Activated naive CD8-positive, alpha-beta T cell treated with anti-CD3 and anti-CD28 coated beads, Interleukin-2, amount 10 ng/mL, durations not matched to agents 7 days and 5 days (primary cell): ENCODE measurements around the gene ZMIZ1. TPM values are rescaled to one million over a fixed set of nuclear protein-coding genes. Genes with fewer than 3 reads are reported as not detected.

Experiments used
- ATAC-seq: fragments of 150-1000 bp; cut with Tn5 transposase; one replicate; pipeline ENCODE4 v1.10.0; 2021; ENCODE audit warnings: low read depth, moderate library complexity
- POLR2A ChIA-PET: fragments of 350-600 bp; sonication (Branson Sonifier 250); formaldehyde crosslinking; loops from one replicate; lab custom pipeline; 2021; ENCODE audit warnings: antibody characterized with exemption; lab: Charles Lee
- DNase-seq: peaks from one replicate; pipeline ENCODE4 v3.0.0; 2021
- H3K27ac Mint-ChIP-seq: one replicate; pipeline ENCODE4 v1.8.0; 2022; ENCODE audit warnings: mild to moderate bottlenecking, mixed read lengths
- H3K27me3 Mint-ChIP-seq: one replicate; pipeline ENCODE4 v1.8.0; 2022; ENCODE audit warnings: mild to moderate bottlenecking, moderate library complexity, mixed read lengths
- H3K36me3 Mint-ChIP-seq: one replicate; pipeline ENCODE4 v1.8.0; 2021; ENCODE audit warnings: mild to moderate bottlenecking, mixed read lengths
- H3K4me1 Mint-ChIP-seq: one replicate; pipeline ENCODE4 v1.8.0; 2021; ENCODE audit warnings: mixed read lengths
- H3K4me3 Mint-ChIP-seq: one replicate; pipeline ENCODE4 v1.8.0; 2022; ENCODE audit warnings: mild to moderate bottlenecking, moderate library complexity, mixed read lengths
- H3K9me3 Mint-ChIP-seq: one replicate; pipeline ENCODE4 v1.8.0; 2021; ENCODE audit warnings: mixed read lengths
- total RNA-seq, 2 experiments: library from RNA; stranded (reverse); gene quantifications; one replicate each; pipeline ENCODE4 v1.2.3, GENCODE V29; 2021

The ZMIZ1 gene
- total RNA-seq, 2 experiments from 2014 or later = 28.8 to 29.3 TPM

DNA sequence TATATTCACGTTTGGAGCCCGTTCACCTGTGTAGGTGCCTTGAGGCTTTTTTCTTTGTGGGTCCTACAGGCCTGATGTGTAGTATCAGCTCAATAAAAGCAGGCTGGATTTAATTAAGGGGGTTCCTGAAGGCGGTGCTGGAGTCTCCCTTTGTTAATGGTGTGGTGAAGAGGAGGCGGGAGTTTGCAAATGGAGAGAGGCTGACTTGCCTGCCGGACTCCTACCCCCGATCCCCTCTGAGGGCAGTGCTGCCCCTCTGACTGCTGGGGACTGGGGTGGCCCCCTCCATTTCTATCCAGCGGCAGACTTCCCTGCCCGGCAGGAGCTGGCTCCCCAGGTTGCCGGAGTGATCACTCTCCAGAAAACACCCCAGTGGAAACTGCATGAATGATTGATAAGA, 45.1 kb downstream of the ZMIZ1 start:
- ATAC-seq (no peak), DNase-seq (no peak)
- H3K27me3 Mint-ChIP-seq = no peaks in the 10 kb centered on the region
- H3K9me3 Mint-ChIP-seq = no peaks in the 10 kb centered on the region
- H3K27ac Mint-ChIP-seq = no peak overlapping the region
- POLR2A ChIA-PET = no interaction called here
- no peaks in the 10 kb centered on the region for H3K36me3 Mint-ChIP-seq
- H3K4me3 Mint-ChIP-seq = no peak overlapping the region
- peaks cover 27% of the 10 kb centered on the region for H3K4me1 Mint-ChIP-seq

DNA sequence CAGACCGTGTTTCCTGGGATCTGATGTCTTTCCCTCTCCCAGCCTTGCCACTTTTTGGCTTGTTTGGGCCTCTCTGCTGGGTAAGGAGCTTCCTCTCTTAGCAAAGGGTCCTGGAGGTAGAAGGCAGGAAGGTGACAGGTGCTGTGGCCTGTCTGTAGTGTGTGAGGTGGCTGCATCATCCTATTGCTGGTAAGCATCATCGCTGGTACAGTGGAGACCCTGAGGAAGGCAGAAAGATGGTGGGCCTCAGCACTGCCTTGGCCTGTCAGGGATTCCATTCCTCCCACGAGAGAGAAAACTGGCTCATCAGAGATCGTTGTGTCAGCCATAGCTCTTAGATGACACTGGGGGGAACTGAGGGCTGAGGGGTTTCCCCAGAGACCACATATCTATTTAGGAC, 46.5 kb downstream of the ZMIZ1 start:
- no peak overlapping the region for H3K27ac Mint-ChIP-seq
- H3K9me3 Mint-ChIP-seq = no peaks in the 10 kb centered on the region
- no peak overlapping the region for H3K4me3 Mint-ChIP-seq
- ATAC-seq = no peak
- DNase-seq = no peak
- H3K27me3 Mint-ChIP-seq = no peaks in the 10 kb centered on the region
- POLR2A ChIA-PET = no interaction called here
- H3K36me3 Mint-ChIP-seq = no peaks in the 10 kb centered on the region
- H3K4me1 Mint-ChIP-seq = peaks cover 27% of the 10 kb centered on the region

DNA sequence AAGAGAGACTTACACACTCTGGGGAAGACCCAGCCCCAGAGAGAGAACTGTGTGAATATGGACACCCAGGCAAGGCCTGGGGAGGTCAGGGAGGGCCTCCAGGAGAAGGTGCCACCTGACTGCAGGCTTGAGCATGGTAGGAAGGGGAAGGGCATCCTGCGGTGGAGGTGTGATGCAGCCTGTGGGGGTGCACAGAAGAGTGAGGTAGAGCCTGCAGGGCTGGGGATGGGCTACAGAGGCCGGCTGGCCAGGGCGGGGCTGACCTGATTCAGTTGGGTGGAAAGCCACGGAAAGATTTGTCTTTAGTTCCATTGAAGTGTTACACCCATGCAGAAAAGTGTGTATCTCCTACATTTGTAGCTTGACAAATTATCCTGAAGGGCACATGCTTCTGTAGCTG, 47.6 kb downstream of the ZMIZ1 start:
- DNase-seq = no peak
- Mint-ChIP-seq H3K9me3 (no peaks in the 10 kb centered on the region), H3K4me1 (peaks cover 31% of the 10 kb centered on the region), H3K27ac (no peak overlapping the region), H3K4me3 (no peak overlapping the region), H3K27me3 (no peaks in the 10 kb centered on the region), H3K36me3 (no peaks in the 10 kb centered on the region)
- ATAC-seq = peak; percentile 54
- POLR2A ChIA-PET = no interaction called here

DNA sequence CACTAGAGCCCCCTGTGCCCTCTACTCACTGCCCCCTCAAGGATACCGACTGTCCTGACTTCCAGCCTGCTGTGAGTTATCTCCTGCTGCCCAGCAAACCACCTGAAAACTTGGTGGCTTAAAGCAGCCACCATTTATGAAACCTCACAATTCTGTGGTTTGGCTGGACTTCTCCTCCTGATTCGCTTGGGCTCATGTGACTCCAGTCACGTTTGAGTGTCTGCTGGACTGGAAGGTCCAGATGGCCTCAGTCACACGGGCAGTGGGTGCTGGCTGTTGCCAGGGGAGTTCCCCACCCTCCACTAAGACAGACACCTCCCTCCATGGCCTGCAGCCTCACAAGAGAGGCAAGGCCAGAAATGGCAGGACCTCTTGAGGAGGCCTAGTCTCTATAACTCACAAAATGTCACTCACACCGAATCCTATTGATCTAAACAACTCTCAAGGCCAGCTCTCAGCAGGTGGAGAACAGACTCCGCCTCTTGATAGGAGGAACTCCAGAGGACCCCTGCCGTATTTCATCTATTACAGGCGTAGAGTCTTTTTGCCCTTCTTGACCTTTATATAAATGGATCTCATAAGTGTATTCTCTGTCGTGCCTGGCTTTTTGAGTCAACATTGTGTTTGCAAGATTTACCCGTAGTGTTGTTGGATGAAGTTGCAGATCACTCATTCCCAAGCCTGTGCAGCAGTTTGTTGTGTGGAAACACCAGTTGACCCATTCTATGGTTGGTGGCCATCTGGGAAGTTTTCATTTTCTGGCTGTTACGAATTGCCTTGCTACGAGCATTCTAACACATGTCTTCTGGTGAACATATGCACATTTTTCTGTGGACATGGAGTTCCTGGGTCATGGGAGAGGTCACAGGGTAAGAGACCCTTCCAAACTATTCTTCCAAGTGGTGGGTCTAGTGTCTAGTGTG, 48.3 kb downstream of the ZMIZ1 start:
- no peak overlapping the region for H3K4me3 Mint-ChIP-seq

DNA sequence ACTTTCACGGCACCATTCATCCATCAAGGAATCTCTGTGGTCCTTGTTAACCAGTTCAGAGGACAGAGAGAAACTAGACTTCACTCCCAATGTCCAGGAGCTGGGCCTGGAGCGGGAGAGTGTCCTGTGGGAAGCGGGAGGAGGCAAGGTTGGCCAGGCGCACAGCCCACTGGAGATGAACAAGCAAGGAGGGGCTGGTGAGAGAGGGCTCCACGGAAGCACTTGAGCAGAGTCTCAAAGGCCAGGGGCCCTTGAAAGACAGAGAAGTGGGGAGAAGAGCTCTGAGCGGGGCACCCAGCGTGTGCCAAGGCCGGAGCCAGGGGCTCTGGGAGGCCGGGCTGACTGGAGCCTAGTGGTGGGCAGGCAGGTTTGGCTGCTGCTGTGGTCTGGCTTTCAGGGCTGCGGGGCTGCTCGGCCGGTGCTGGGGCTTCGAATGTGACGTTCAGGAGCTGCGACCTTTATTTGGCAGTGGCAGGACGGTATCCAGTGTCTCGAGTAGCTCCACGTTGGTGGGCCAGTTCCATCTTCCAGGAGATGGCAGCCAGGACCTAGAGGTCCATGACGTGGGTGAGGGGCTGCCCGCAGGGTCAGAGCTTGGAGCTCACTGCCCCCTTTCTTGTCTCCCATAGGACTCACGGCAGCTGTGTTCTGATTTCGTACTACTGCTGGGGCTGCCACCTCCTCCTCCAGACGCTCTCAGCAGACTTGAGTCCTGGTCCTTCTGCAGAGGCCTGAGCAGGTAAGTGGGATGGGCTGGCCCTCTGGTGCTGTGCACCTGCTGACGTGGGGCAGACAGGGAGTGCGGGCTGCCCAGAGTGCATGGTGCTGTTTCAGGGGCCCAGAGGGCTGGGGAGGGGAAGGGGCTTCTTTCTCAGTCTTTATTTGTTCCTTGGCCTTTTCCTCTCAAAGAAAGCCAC, 49.8 kb downstream of the ZMIZ1 start:
- DNase-seq (no peak), ATAC-seq (no peak)
- peaks cover 31% of the 10 kb centered on the region for H3K4me1 Mint-ChIP-seq
- no peak overlapping the region for H3K27ac Mint-ChIP-seq
- no peaks in the 10 kb centered on the region for H3K9me3 Mint-ChIP-seq
- no peaks in the 10 kb centered on the region for H3K36me3 Mint-ChIP-seq
- H3K4me3 Mint-ChIP-seq = no peak overlapping the region
- H3K27me3 Mint-ChIP-seq = no peaks in the 10 kb centered on the region
- POLR2A ChIA-PET = no interaction called here

More for the DNA sequence above, 48.3 kb downstream of the ZMIZ1 start:
- Mint-ChIP-seq H3K27me3 (no peaks in the 10 kb centered on the region), H3K36me3 (no peaks in the 10 kb centered on the region), H3K4me1 (peaks cover 31% of the 10 kb centered on the region), H3K9me3 (no peaks in the 10 kb centered on the region), H3K27ac (no peak overlapping the region)
- ATAC-seq (no peak), DNase-seq (no peak)
- POLR2A ChIA-PET = no interaction called here

DNA sequence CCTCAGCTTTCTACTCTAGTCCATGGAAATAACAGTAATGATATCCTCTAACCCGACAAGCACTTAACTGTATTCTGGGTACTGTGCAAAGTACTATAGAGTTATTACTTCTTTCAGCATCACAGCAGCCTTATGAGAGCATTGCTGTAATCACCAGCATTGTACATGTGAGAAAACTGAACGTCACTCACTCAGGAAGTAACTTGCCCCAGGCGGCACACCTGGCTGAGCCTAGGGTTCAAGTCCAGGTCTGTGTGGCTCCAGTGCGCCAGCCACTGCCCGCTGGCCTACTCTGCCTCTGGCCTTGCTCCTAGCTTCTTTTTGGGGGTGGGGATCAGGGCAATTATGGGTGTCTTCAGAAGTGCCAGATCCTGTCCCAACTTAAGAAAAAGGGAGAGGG, 50.5 kb downstream of the ZMIZ1 start:
- POLR2A ChIA-PET = no interaction called here
- ATAC-seq (no peak), DNase-seq (no peak)
- Mint-ChIP-seq H3K27ac (no peak overlapping the region), H3K36me3 (no peaks in the 10 kb centered on the region), H3K9me3 (no peaks in the 10 kb centered on the region), H3K4me3 (no peak overlapping the region), H3K4me1 (peaks cover 29% of the 10 kb centered on the region), H3K27me3 (no peaks in the 10 kb centered on the region)

DNA sequence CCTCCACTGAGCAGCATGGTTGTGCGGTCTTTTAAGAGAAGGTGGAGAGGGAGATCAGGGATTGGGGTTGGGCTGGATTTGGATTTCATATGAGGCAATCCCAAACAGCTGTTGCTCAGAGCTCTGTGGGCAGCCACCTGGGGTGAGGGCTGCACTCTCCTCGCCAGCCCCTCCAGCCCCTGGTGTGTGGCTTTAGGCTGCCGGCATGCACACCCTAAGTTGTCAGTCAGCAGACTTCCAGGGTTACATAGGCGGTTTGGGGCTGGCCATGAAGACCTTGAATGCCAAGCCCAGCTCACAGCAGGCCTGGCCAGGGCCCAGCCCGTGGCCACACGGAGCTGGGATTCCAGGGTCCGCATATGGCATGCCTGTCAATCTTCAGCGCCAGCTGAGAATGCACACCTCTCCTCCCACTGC, 54.8 kb downstream of the ZMIZ1 start:
- POLR2A ChIA-PET = interaction anchor here (0.6 to 1.1 kb wide), 2 partner anchors 150 to 1151 kb away, joined by 3 to 5 read pairs; no protein-coding TSS in a partner anchor
- DNase-seq (no peak), ATAC-seq (no peak)
- H3K4me3 Mint-ChIP-seq = no peak overlapping the region
- H3K4me1 Mint-ChIP-seq = peaks cover 5% of the 10 kb centered on the region
- no peak overlapping the region for H3K27ac Mint-ChIP-seq
- H3K27me3 Mint-ChIP-seq = no peaks in the 10 kb centered on the region
- no peaks in the 10 kb centered on the region for H3K9me3 Mint-ChIP-seq
- no peaks in the 10 kb centered on the region for H3K36me3 Mint-ChIP-seq

DNA sequence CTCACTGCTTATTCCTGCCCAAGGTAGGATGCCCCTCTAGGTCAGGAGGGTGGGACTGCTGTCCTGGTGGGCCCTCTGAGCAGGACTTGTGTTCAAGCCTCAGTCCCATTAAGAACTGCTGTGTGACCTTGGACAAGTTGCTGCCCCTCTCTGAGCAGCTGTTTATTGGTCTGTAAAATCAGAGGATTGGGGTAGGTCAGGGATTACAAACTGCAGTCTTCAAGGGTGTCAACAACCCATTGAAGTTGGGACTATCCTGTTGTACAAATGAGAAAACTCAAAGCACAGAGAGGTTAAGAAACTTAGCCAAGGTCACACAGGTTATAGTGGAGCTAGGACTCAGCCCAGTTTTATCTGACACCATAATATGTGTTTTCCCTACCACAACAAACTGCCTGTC, 55.3 kb downstream of the ZMIZ1 start:
- H3K27me3 Mint-ChIP-seq = no peaks in the 10 kb centered on the region
- DNase-seq (no peak), ATAC-seq (no peak)
- no peaks in the 10 kb centered on the region for H3K36me3 Mint-ChIP-seq
- H3K4me1 Mint-ChIP-seq = peaks cover 7% of the 10 kb centered on the region
- POLR2A ChIA-PET = interaction anchor here (0.6 to 1.1 kb wide), 3 partner anchors 9 to 1151 kb away, joined by 3 to 5 read pairs (median 3); no protein-coding TSS in a partner anchor
- H3K4me3 Mint-ChIP-seq = no peak overlapping the region
- H3K27ac Mint-ChIP-seq = no peak overlapping the region
- H3K9me3 Mint-ChIP-seq = no peaks in the 10 kb centered on the region

DNA sequence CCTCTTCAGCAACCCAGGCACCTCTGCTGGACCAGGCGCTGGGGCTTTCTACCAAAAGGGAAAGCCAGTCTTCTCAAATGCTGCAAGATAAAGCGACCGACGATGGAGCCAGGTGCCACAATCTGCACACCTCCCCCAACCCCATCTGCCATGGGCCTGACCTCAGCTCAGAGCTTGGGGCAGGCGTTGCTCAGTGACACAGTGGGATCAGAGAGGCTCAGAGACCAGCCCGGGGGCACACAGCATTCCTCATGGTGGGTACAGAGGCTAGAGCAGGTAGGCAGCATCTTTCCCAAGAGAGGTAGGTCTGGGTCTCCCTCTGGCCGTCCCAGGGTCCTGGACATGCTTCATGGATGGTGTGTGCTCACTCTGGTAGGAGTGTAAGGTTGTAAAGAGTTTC, 56.3 kb downstream of the ZMIZ1 start:
- peaks cover 10% of the 10 kb centered on the region for H3K4me1 Mint-ChIP-seq
- H3K9me3 Mint-ChIP-seq = no peaks in the 10 kb centered on the region
- no peaks in the 10 kb centered on the region for H3K36me3 Mint-ChIP-seq
- DNase-seq (no peak), ATAC-seq (no peak)
- no peak overlapping the region for H3K27ac Mint-ChIP-seq
- H3K4me3 Mint-ChIP-seq = no peak overlapping the region
- POLR2A ChIA-PET = no interaction called here
- H3K27me3 Mint-ChIP-seq = no peaks in the 10 kb centered on the region

DNA sequence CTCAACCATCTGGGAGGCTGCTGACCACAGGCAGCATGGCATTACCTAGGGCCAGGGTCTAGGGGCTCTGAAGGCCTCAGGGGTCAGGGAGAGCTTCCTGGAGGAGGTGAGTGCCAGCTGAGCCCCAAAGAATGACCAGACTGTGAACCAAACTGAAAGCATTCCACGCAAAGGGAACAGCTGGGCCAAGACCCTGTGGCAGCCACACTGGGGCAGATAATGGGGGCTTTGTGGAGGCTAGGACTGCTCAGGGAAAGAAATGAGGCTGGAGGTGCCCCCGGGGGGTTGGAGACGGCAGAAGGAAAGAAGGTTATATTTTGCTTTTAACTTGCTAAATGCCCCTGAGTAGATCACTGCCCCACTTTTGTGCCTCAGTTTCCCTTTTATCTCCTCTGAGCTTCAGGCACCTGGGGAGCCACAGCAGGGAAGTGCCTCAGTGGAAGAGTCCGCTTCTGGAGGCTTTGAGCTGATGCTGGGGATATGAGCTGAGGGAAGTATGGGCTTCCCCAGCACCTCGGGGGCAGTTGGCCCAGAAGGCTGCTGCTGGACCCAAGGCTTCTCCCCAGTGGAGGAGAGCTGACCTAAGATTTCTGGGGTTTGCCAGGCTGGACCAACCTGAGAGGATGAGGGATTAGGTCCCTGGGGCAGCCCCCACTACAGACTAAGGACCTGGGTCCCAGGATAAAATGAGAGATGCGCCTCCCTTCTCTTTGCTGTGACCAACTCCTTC, 57.8 kb downstream of the ZMIZ1 start:
- no peak overlapping the region for H3K27ac Mint-ChIP-seq
- H3K27me3 Mint-ChIP-seq = no peaks in the 10 kb centered on the region
- H3K36me3 Mint-ChIP-seq = no peaks in the 10 kb centered on the region
- H3K4me3 Mint-ChIP-seq = no peak overlapping the region
- ATAC-seq = no peak
- POLR2A ChIA-PET = interaction anchor here (1.2 kb wide), 1 partner anchor 12 kb away, joined by 3 read pairs; no protein-coding TSS in a partner anchor
- DNase-seq = no peak
- no peaks in the 10 kb centered on the region for H3K9me3 Mint-ChIP-seq
- peaks cover 5% of the 10 kb centered on the region for H3K4me1 Mint-ChIP-seq

DNA sequence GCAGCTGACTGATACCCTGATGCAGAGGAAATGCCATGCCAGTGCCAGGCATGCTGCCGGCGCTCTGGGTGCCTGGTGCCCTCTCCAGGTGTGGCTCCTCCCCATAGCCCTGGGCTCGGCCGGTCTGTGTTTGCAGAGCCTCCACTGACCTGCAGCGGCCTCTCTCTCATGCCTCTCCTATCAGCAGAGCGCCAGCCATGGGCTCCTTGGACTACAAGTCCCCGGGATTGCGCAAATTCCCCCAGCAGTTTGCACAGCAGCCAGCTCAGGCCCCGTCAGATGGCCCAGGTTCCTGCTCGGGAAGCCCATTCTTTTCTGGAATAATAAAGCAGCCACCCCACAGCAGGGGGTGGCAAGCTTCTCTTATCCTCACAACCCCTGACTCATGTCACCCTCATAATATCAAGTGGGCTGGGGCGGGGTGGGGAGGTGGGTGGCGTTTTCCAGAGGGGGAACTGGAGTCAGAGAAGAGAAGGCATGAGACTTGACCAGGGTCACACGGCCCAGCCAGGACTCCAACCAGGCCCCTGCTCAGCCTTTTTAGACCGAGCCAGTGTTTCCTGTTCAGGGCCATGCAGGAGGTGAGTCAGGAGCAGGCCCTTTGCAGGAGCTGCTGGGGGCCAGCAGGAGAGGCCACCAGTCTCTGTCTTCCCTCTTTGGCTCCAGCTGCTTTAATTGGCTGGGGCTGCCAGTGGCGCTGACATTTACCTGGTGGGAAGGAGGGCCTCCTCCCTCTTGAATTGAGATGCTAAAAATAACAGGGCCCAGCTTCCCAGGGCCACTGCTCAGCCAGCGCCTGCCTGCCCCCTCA, 58.6 kb downstream of the ZMIZ1 start:
- POLR2A ChIA-PET = interaction anchor here (0.8 to 1.2 kb wide), 3 partner anchors 10 to 68 kb away, joined by 3 to 4 read pairs (median 3); no protein-coding TSS in a partner anchor
- ATAC-seq (no peak), DNase-seq (no peak)
- Mint-ChIP-seq H3K9me3 (no peaks in the 10 kb centered on the region), H3K27me3 (no peaks in the 10 kb centered on the region), H3K4me3 (no peak overlapping the region), H3K27ac (no peak overlapping the region), H3K36me3 (no peaks in the 10 kb centered on the region), H3K4me1 (peaks cover 7% of the 10 kb centered on the region)

DNA sequence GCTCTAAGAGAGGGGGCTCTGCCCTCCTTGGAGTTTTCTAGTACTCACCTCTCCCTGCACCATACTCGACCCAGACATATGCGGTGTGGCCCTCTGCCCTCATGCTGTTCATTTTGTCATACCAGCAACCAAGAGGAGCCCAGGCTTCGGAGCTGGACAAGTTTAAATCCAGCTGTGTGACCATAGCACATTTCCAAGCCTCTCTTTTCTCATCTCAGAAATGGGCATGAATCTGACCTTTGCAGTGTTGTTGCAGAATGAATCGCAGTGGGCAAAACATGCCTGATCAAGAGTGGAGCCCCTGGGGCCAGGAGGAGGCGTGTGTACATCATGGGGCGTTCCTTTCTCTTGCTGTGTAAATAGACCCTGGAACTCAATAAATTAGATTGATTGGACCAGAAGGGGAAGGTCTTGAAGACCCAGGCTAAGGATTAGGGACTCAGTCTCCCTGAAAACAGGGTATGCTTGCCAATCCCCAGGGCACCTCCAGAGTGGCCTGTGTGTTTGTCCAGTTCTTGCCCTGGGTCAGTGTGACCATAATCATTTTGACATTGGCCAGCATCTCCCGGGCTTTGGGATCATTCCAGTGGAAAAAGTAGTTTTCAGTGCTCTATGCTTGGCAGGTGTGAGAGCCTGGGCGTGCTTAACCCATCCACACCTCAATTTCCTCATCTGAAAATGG, 59.6 kb downstream of the ZMIZ1 start:
- Mint-ChIP-seq H3K4me3 (no peak overlapping the region), H3K27me3 (no peaks in the 10 kb centered on the region), H3K27ac (peak overlapping the region; percentile 16), H3K36me3 (no peaks in the 10 kb centered on the region), H3K9me3 (no peaks in the 10 kb centered on the region), H3K4me1 (peaks cover 11% of the 10 kb centered on the region)
- DNase-seq = no peak
- ATAC-seq = no peak
- POLR2A ChIA-PET = no interaction called here
